Endothelial cell of umbilical vein (primary cell): Measurements from ENCODE around the gene HNRNPM.

Experiments used
- EZH2 ChIP-seq: IDR thresholded peaks from 2 replicates; pipeline ENCODE4 v1.6.1; 2012; ENCODE audit warnings: borderline replicate concordance, low read depth, mild to moderate bottlenecking, moderate library complexity, low read length, inconsistent platforms; ENCODE audit not compliant: severe bottlenecking
- FOS ChIP-seq: IDR thresholded peaks from 2 replicates; pipeline ENCODE4 v1.6.1; 2011; ENCODE audit warnings: mild to moderate bottlenecking, low read length, moderate library complexity, borderline replicate concordance; ENCODE audit not compliant: insufficient read depth
- MYC ChIP-seq: IDR thresholded peaks from one replicate; pipeline ENCODE4 v1.6.1; 2011; ENCODE audit warnings: mild to moderate bottlenecking, low read depth, low read length
- POLR2A ChIP-seq: IDR thresholded peaks from 2 replicates; pipeline ENCODE4 v1.6.1; 2012; ENCODE audit warnings: low read depth, mild to moderate bottlenecking, control low read depth, low read length
- POLR2AphosphoS5 ChIP-seq: IDR thresholded peaks from 2 replicates; pipeline ENCODE4 v1.6.1; 2012; ENCODE audit warnings: low read depth, mild to moderate bottlenecking, control low read depth, low read length, moderate library complexity; ENCODE audit not compliant: insufficient read depth
- TF ChIP-seq, protein P1 (sequence below), 2 donors: IDR thresholded peaks; 1 replicate in 1 of 2; 2 replicates in 1 of 2; pipeline ENCODE4 v1.5.1; 2011; ENCODE audit warnings: low read length in 2 of 2, mild to moderate bottlenecking in 2 of 2, moderate library complexity in 2 of 2, control low read depth in 1 of 2, inconsistent platforms in 1 of 2, low read depth in 1 of 2; ENCODE audit not compliant: insufficient read depth in 1 of 2; ENCODE audit errors: extremely low read depth in 1 of 2
- TF ChIP-seq, protein P2 (sequence below): IDR thresholded peaks from 2 replicates; pipeline ENCODE4 v1.6.1; 2011; ENCODE audit not compliant: insufficient read depth, insufficient read length

DNA sequence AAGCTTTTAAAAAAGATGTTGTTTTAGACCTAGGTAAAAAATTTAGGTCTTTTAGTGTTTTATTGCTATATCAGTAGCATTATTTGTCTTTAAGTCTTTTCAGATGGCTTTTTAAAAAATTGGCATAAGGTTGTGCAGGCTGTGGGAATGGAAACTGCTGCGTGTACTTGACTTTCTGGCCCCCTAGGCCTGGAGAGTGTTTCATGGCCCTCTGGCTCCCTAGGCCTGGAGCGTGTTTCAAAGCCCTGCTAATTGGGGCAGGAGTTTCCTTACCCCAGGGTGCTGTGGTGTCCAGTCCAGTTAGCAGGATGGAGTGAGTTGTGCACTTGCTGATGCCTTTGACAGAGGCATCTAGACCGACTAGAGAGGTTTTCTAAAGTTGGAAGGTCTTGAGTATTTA is 33.8 kb downstream of the HNRNPM start:
- TF ChIP-seq POLR2AphosphoS5 (no peak), MYC (no peak), FOS (no peak), EZH2 (no peak), POLR2A (no peak)
- TF ChIP-seq, protein P1, sequence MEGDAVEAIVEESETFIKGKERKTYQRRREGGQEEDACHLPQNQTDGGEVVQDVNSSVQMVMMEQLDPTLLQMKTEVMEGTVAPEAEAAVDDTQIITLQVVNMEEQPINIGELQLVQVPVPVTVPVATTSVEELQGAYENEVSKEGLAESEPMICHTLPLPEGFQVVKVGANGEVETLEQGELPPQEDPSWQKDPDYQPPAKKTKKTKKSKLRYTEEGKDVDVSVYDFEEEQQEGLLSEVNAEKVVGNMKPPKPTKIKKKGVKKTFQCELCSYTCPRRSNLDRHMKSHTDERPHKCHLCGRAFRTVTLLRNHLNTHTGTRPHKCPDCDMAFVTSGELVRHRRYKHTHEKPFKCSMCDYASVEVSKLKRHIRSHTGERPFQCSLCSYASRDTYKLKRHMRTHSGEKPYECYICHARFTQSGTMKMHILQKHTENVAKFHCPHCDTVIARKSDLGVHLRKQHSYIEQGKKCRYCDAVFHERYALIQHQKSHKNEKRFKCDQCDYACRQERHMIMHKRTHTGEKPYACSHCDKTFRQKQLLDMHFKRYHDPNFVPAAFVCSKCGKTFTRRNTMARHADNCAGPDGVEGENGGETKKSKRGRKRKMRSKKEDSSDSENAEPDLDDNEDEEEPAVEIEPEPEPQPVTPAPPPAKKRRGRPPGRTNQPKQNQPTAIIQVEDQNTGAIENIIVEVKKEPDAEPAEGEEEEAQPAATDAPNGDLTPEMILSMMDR (IDR thresholded peaks at IDR 0.05; ENCODE audit: extremely low read depth in 1 of 2, insufficient read depth in 1 of 2, low read depth in 1 of 2, low read length in 2 of 2), result no peak
- TF ChIP-seq, protein P2, sequence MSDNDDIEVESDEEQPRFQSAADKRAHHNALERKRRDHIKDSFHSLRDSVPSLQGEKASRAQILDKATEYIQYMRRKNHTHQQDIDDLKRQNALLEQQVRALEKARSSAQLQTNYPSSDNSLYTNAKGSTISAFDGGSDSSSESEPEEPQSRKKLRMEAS, result no peak
